ENCODE results near the gene LRMDA.
"Not testable (repeated sequence)": the region's sequence is repeated elsewhere in the genome, so short reads cannot be mapped to it uniquely, and the experiment has no call there.

Gene LRMDA

GRCh38 chr10:75508814-75509306 lies 77.4 kb downstream of the LRMDA start:
- no peak for DNase-seq

GRCh38 chr10:75509706-75510105 lies 78.3 kb downstream of the LRMDA start:
- DNase-seq = no peak

- DNase-seq = no peak
Observed at GRCh38 chr10:75511011-75511410, 79.6 kb downstream of the LRMDA start.

- no peak for DNase-seq
Observed at GRCh38 chr10:75512203-75512933, 80.9 kb downstream of the LRMDA start.

GRCh38 chr10:75513292-75513885 lies 82.0 kb downstream of the LRMDA start:
- DNase-seq = no peak

- DNase-seq = no peak
Observed at GRCh38 chr10:75514830-75515229, 83.4 kb downstream of the LRMDA start.

GRCh38 chr10:75516154-75516553 lies 84.7 kb downstream of the LRMDA start:
- DNase-seq = not testable (repeated sequence)

- DNase-seq = not testable (repeated sequence)
Observed at GRCh38 chr10:75519213-75519612, 87.8 kb downstream of the LRMDA start.

- not testable (repeated sequence) for DNase-seq
Observed at GRCh38 chr10:75521194-75521829, 89.9 kb downstream of the LRMDA start.

GRCh38 chr10:75525067-75525466 lies 93.6 kb downstream of the LRMDA start:
- DNase-seq = peak; percentile 72

- DNase-seq = no peak
Observed at GRCh38 chr10:75525646-75526045, 94.2 kb downstream of the LRMDA start.

GRCh38 chr10:75527542-75527941 lies 96.1 kb downstream of the LRMDA start:
- no peak for DNase-seq

GRCh38 chr10:75528392-75528791 lies 97.0 kb downstream of the LRMDA start:
- DNase-seq = no peak

- DNase-seq = no peak
Observed at GRCh38 chr10:75530299-75530698, 98.9 kb downstream of the LRMDA start.

GRCh38 chr10:75531571-75532031 lies 100.2 kb downstream of the LRMDA start:
- DNase-seq = no peak

- DNase-seq = no peak
Observed at GRCh38 chr10:75532253-75532924, 101.0 kb downstream of the LRMDA start.

GRCh38 chr10:75538144-75538543 lies 106.7 kb downstream of the LRMDA start:
- no peak for DNase-seq

GRCh38 chr10:75538765-75539164 lies 107.3 kb downstream of the LRMDA start:
- DNase-seq = no peak

- no peak for DNase-seq
Observed at GRCh38 chr10:75540357-75540966, 109.0 kb downstream of the LRMDA start.

GRCh38 chr10:75540981-75541380 lies 109.6 kb downstream of the LRMDA start:
- no peak for DNase-seq

GRCh38 chr10:75541411-75541810 lies 110.0 kb downstream of the LRMDA start:
- no peak for DNase-seq

GRCh38 chr10:75542084-75542483 lies 110.7 kb downstream of the LRMDA start:
- no peak for DNase-seq

- no peak for DNase-seq
Observed at GRCh38 chr10:75542906-75543305, 111.5 kb downstream of the LRMDA start.

All from DMS79 (cell line).